GM23338 (cell line): ENCODE results near the gene SLC2A5. TPM values are rescaled to one million over a fixed set of nuclear protein-coding genes. Genes with fewer than 3 reads are reported as not detected.

Source experiments
- ATAC-seq: fragments of 200-7000 bp; cut with Tn5 transposase; 3 replicates; pipeline ENCODE4 v1.9.1; 2020
- DNase-seq: peaks from one replicate; pipeline ENCODE4 v3.0.0-alpha.2; 2015; ENCODE audit warnings: low spot score
- H2AFZ ChIP-seq: fragments of 200-600 bp; sonication (generic); 2 replicates; pipeline ENCODE4 v1.8.0; 2016; ENCODE audit warnings: antibody characterized with exemption, mild to moderate bottlenecking, moderate library complexity
- H3F3A ChIP-seq: fragments of 200-600 bp; sonication (generic); replicated peaks from 2 replicates; pipeline ENCODE4 v1.8.0; 2017; ENCODE audit warnings: antibody characterized with exemption, mixed run types, low read depth
- H3K27ac ChIP-seq: fragments of 200-600 bp; sonication (generic); 2 replicates; pipeline ENCODE4 v1.6.1; 2016; ENCODE audit warnings: low read depth
- H3K27me3 ChIP-seq: fragments of 200-600 bp; sonication (generic); 2 replicates; pipeline ENCODE4 v1.8.0; 2016; ENCODE audit warnings: mild to moderate bottlenecking, mixed run types, moderate library complexity; ENCODE audit not compliant: insufficient read depth
- H3K36me3 ChIP-seq: fragments of 200-600 bp; sonication (generic); 2 replicates; pipeline ENCODE4 v1.8.0; 2016; ENCODE audit warnings: mild to moderate bottlenecking; ENCODE audit not compliant: insufficient read depth
- H3K4me1 ChIP-seq: fragments of 200-600 bp; sonication (generic); 2 replicates; pipeline ENCODE4 v1.8.0; 2016; ENCODE audit warnings: mild to moderate bottlenecking, moderate library complexity; ENCODE audit not compliant: insufficient read depth
- H3K4me2 ChIP-seq: fragments of 200-600 bp; sonication (generic); 2 replicates; pipeline ENCODE4 v1.7.1; 2017; ENCODE audit warnings: mixed run types
- H3K4me3 ChIP-seq: fragments of 200-600 bp; sonication (generic); 2 replicates; pipeline ENCODE4 v1.6.1; 2016; ENCODE audit warnings: mixed run types
- H3K79me2 ChIP-seq: fragments of 200-600 bp; sonication (generic); replicated peaks from 2 replicates; pipeline ENCODE4 v1.8.0; 2017; ENCODE audit warnings: mild to moderate bottlenecking; ENCODE audit not compliant: insufficient read depth
- H3K9me2 ChIP-seq: fragments of 200-600 bp; sonication (generic); 2 replicates; pipeline ENCODE4 v1.8.0; 2017; ENCODE audit not compliant: insufficient read depth
- H4K20me1 ChIP-seq: fragments of 200-600 bp; sonication (generic); replicated peaks from 2 replicates; pipeline ENCODE4 v1.8.0; 2017; ENCODE audit warnings: mild to moderate bottlenecking; ENCODE audit not compliant: insufficient read depth
- H3K27ac Mint-ChIP-seq: 2 replicates; pipeline ENCODE4 v1.8.0; 2020; ENCODE audit warnings: inconsistent platforms, mild to moderate bottlenecking, moderate library complexity, mixed read lengths
- H3K27me3 Mint-ChIP-seq: 3 replicates; pipeline ENCODE4 v1.8.0; 2022; ENCODE audit warnings: low read depth, mild to moderate bottlenecking, moderate library complexity, mixed read lengths, inconsistent platforms; ENCODE audit not compliant: insufficient read depth, poor library complexity
- H3K36me3 Mint-ChIP-seq: 3 replicates; pipeline ENCODE4 v1.8.0; 2021; ENCODE audit warnings: low read depth, mild to moderate bottlenecking, inconsistent platforms, moderate library complexity, mixed read lengths
- H3K4me1 Mint-ChIP-seq: 3 replicates; pipeline ENCODE4 v1.8.0; 2020; ENCODE audit warnings: mild to moderate bottlenecking, inconsistent platforms, mixed read lengths
- H3K4me3 Mint-ChIP-seq: 3 replicates; pipeline ENCODE4 v1.8.0; 2021; ENCODE audit warnings: moderate library complexity, mild to moderate bottlenecking, inconsistent platforms, mixed read lengths
- H3K9me3 Mint-ChIP-seq: 3 replicates; pipeline ENCODE4 v1.8.0; 2020; ENCODE audit warnings: moderate library complexity, mild to moderate bottlenecking, inconsistent platforms, mixed read lengths
- EZH2phosphoT487 ChIP-seq: fragments of 200-600 bp; sonication (generic); IDR thresholded peaks from one replicate; pipeline ENCODE4 v1.8.1; 2018; ENCODE audit warnings: antibody characterized with exemption; ENCODE audit not compliant: unreplicated experiment
- JUNB ChIP-seq: IDR thresholded peaks from one replicate; pipeline ENCODE4 v1.6.1; 2016; ENCODE audit warnings: antibody characterized with exemption; ENCODE audit not compliant: unreplicated experiment
- polyA plus RNA-seq: library from polyadenylated mRNA; unstranded; fragments of >200 nt; fragmentation: Nextera tagmentation; extraction: Ambion mirVana; gene quantifications from 2 replicates; pipeline ENCODE4 v1.2.1, GENCODE V29; 2016
- total RNA-seq: library from RNA; depleted of rRNA; stranded (reverse); fragments of >200 nt; shearing (Covaris generic); gene quantifications from 2 replicates; pipeline ENCODE4 v1.2.3, GENCODE V29; 2014
- TF ChIP-seq, protein P1 (sequence below): fragments of 250-450 bp; sonication (Bioruptor Pico); IDR thresholded peaks from 2 replicates; pipeline ENCODE4 v1.5.0; 2020; ENCODE audit warnings: mild to moderate bottlenecking, moderate library complexity
- TF ChIP-seq, protein P2 (sequence below), 2 experiments: fragments of 200-600 bp in 1 of 2; sonication (generic) in 1 of 2; conservative IDR thresholded peaks; 2 replicates each; pipeline versions ENCODE4 v1.5.1 to v1.6.1; 2016 to 2017; ENCODE audit warnings: antibody characterized with exemption in 2 of 2, low read depth in 2 of 2, mild to moderate bottlenecking in 2 of 2, moderate library complexity in 1 of 2
- TF ChIP-seq, protein P3 (sequence below): IDR thresholded peaks from one replicate; pipeline ENCODE4 v1.6.1; 2018; ENCODE audit warnings: antibody characterized with exemption; ENCODE audit not compliant: unreplicated experiment

SLC2A5 gene
- total and polyA plus RNA-seq, 2 experiments from 2014 or later: 0.03 TPM; not detected in 1

DNA sequence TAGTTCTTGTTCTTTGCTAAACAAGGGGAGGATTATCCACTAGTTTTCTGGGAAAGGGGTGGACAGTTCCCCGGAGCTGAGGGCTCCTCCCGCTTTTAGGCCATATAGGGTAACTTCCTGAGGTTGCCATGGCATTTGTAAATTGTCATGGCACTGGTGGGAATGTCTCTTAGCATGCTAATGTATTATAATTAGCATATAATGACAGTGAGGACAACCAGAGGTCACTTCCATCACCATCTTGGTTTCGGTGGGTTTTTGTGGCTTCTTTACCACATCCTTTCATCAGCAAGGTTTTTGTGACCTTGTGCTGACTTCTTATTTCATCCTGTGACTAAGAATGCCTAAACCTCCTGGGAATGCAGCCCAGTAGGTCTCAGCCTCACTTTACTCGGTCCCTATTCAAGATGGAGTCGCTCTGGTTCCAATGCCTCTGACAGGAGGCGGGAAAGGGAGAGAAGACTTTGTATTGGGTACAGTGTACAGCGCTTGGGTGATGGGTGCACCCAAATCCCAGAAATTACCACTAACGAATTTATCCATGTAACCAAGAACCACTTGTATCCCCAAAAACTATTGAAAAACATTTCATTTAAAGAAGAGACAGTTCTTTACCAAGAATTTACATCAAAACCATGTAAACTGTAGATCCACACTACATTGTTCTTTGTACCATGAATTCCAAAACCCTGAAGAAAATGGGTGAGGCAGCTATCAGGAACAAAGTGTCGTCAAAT lies 8.7 kb upstream of the SLC2A5 start (continued):
- TF ChIP-seq, protein P1, sequence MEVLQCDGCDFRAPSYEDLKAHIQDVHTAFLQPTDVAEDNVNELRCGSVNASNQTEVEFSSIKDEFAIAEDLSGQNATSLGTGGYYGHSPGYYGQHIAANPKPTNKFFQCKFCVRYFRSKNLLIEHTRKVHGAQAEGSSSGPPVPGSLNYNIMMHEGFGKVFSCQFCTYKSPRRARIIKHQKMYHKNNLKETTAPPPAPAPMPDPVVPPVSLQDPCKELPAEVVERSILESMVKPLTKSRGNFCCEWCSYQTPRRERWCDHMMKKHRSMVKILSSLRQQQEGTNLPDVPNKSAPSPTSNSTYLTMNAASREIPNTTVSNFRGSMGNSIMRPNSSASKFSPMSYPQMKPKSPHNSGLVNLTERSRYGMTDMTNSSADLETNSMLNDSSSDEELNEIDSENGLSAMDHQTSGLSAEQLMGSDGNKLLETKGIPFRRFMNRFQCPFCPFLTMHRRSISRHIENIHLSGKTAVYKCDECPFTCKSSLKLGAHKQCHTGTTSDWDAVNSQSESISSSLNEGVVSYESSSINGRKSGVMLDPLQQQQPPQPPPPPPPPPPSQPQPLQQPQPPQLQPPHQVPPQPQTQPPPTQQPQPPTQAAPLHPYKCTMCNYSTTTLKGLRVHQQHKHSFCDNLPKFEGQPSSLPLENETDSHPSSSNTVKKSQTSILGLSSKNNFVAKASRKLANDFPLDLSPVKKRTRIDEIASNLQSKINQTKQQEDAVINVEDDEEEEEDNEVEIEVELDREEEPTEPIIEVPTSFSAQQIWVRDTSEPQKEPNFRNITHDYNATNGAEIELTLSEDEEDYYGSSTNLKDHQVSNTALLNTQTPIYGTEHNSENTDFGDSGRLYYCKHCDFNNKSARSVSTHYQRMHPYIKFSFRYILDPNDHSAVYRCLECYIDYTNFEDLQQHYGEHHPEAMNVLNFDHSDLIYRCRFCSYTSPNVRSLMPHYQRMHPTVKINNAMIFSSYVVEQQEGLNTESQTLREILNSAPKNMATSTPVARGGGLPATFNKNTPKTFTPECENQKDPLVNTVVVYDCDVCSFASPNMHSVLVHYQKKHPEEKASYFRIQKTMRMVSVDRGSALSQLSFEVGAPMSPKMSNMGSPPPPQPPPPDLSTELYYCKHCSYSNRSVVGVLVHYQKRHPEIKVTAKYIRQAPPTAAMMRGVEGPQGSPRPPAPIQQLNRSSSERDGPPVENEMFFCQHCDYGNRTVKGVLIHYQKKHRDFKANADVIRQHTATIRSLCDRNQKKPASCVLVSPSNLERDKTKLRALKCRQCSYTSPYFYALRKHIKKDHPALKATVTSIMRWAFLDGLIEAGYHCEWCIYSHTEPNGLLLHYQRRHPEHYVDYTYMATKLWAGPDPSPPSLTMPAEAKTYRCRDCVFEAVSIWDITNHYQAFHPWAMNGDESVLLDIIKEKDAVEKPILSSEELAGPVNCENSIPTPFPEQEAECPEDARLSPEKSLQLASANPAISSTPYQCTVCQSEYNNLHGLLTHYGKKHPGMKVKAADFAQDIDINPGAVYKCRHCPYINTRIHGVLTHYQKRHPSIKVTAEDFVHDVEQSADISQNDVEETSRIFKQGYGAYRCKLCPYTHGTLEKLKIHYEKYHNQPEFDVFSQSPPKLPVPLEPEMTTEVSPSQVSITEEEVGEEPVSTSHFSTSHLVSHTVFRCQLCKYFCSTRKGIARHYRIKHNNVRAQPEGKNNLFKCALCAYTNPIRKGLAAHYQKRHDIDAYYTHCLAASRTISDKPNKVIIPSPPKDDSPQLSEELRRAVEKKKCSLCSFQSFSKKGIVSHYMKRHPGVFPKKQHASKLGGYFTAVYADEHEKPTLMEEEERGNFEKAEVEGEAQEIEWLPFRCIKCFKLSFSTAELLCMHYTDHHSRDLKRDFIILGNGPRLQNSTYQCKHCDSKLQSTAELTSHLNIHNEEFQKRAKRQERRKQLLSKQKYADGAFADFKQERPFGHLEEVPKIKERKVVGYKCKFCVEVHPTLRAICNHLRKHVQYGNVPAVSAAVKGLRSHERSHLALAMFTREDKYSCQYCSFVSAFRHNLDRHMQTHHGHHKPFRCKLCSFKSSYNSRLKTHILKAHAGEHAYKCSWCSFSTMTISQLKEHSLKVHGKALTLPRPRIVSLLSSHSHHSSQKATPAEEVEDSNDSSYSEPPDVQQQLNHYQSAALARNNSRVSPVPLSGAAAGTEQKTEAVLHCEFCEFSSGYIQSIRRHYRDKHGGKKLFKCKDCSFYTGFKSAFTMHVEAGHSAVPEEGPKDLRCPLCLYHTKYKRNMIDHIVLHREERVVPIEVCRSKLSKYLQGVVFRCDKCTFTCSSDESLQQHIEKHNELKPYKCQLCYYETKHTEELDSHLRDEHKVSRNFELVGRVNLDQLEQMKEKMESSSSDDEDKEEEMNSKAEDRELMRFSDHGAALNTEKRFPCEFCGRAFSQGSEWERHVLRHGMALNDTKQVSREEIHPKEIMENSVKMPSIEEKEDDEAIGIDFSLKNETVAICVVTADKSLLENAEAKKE: no peak
- TF ChIP-seq EZH2phosphoT487: no peak
- TF ChIP-seq, protein P2, sequence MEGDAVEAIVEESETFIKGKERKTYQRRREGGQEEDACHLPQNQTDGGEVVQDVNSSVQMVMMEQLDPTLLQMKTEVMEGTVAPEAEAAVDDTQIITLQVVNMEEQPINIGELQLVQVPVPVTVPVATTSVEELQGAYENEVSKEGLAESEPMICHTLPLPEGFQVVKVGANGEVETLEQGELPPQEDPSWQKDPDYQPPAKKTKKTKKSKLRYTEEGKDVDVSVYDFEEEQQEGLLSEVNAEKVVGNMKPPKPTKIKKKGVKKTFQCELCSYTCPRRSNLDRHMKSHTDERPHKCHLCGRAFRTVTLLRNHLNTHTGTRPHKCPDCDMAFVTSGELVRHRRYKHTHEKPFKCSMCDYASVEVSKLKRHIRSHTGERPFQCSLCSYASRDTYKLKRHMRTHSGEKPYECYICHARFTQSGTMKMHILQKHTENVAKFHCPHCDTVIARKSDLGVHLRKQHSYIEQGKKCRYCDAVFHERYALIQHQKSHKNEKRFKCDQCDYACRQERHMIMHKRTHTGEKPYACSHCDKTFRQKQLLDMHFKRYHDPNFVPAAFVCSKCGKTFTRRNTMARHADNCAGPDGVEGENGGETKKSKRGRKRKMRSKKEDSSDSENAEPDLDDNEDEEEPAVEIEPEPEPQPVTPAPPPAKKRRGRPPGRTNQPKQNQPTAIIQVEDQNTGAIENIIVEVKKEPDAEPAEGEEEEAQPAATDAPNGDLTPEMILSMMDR (conservative IDR thresholded peaks at IDR 0.05; ENCODE audit: low read depth in 2 of 2): no peak

DNA sequence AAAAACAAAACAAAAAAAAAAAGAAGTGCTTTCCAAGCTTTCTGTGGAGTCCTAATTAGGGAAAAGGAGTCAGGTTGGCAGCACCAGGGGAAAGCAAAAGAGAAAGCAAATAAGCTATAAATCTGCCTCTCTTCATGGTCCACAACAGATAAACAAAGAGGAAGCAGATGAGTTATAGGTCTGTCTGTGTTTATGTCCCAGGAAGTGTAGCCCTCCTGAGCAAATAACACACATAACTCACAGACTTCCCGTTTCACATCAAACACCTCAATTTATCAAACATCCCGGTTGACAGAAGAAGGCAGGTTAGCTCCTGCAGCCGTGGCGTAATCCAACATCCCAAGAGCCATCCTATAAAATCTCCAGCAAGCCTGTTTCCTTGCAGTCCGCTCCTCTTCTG lies 5.6 kb upstream of the SLC2A5 start:
- no peak for DNase-seq
- Mint-ChIP-seq H3K36me3 (no peaks in the 10 kb centered on the region), H3K9me3 (no peaks in the 10 kb centered on the region), H3K4me3 (no peak overlapping the region), H3K4me1 (no peaks in the 10 kb centered on the region; the same call in 2 of the 3 replicates), H3K27ac (no peak overlapping the region), H3K27me3 (peaks cover 8% of the 10 kb centered on the region)
- H3K27ac ChIP-seq: no peak overlapping the region
- H3K4me2 ChIP-seq: no peak overlapping the region
- no peak overlapping the region for H3K4me3 ChIP-seq
- H3F3A ChIP-seq: no peaks in the 10 kb centered on the region
- no peak overlapping the region for H2AFZ ChIP-seq
- no peak for ATAC-seq
- H3K79me2 ChIP-seq: no peaks in the 10 kb centered on the region
- no peaks in the 10 kb centered on the region for H3K9me2 ChIP-seq
- H3K36me3 ChIP-seq: no peaks in the 10 kb centered on the region
- no peaks in the 10 kb centered on the region for H4K20me1 ChIP-seq
- no peaks in the 10 kb centered on the region for H3K4me1 ChIP-seq
- no peaks in the 10 kb centered on the region for H3K27me3 ChIP-seq
- no peak for TF ChIP-seq JUNB
- TF ChIP-seq, protein P3, sequence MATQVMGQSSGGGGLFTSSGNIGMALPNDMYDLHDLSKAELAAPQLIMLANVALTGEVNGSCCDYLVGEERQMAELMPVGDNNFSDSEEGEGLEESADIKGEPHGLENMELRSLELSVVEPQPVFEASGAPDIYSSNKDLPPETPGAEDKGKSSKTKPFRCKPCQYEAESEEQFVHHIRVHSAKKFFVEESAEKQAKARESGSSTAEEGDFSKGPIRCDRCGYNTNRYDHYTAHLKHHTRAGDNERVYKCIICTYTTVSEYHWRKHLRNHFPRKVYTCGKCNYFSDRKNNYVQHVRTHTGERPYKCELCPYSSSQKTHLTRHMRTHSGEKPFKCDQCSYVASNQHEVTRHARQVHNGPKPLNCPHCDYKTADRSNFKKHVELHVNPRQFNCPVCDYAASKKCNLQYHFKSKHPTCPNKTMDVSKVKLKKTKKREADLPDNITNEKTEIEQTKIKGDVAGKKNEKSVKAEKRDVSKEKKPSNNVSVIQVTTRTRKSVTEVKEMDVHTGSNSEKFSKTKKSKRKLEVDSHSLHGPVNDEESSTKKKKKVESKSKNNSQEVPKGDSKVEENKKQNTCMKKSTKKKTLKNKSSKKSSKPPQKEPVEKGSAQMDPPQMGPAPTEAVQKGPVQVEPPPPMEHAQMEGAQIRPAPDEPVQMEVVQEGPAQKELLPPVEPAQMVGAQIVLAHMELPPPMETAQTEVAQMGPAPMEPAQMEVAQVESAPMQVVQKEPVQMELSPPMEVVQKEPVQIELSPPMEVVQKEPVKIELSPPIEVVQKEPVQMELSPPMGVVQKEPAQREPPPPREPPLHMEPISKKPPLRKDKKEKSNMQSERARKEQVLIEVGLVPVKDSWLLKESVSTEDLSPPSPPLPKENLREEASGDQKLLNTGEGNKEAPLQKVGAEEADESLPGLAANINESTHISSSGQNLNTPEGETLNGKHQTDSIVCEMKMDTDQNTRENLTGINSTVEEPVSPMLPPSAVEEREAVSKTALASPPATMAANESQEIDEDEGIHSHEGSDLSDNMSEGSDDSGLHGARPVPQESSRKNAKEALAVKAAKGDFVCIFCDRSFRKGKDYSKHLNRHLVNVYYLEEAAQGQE: no peak
